Liver (tissue), 9 donors: ENCODE results near the gene INPP4A. TPM values are rescaled to one million over a fixed set of nuclear protein-coding genes. Genes with fewer than 3 reads are reported as not detected.
"Not testable (repeated sequence)": the region's sequence is repeated elsewhere in the genome, so short reads cannot be mapped to it uniquely, and the experiment has no call there.

Experiments used
- DNase-seq: peaks from one replicate; pipeline ENCODE4 v3.0.0-alpha.2; 2017; ENCODE audit warnings: low spot score
- H3K27ac ChIP-seq, 2 donors: one replicate each; pipeline ENCODE4 v1.7.0; 2013; ENCODE audit warnings: inconsistent platforms in 2 of 2, low read length in 2 of 2, control low read depth in 1 of 2, low read depth in 1 of 2, mild to moderate bottlenecking in 1 of 2
- H3K27me3 ChIP-seq, 4 donors: one replicate each; pipeline versions ENCODE4 v1.6.1 to v1.7.0; 2013; ENCODE audit warnings: low read length in 3 of 4, inconsistent platforms in 1 of 4, mild to moderate bottlenecking in 1 of 4, moderate library complexity in 1 of 4; ENCODE audit not compliant: control insufficient read depth in 4 of 4, insufficient read depth in 4 of 4
- H3K36me3 ChIP-seq, 4 donors: one replicate each; pipeline versions ENCODE4 v1.6.1 to v1.7.0; 2013; ENCODE audit warnings: low read length in 3 of 4, mild to moderate bottlenecking in 3 of 4, low read depth in 1 of 4, moderate library complexity in 1 of 4; ENCODE audit not compliant: control insufficient read depth in 4 of 4, insufficient read depth in 3 of 4
- H3K4me1 ChIP-seq, 4 donors: one replicate each; pipeline versions ENCODE4 v1.6.1 to v1.7.0; 2013; ENCODE audit warnings: low read length in 3 of 4, mild to moderate bottlenecking in 3 of 4, moderate library complexity in 1 of 4; ENCODE audit not compliant: control insufficient read depth in 4 of 4, insufficient read depth in 4 of 4
- H3K4me3 ChIP-seq, 3 donors: one replicate each; pipeline versions ENCODE4 v1.6.1 to v1.7.0; 2013; ENCODE audit warnings: low read length in 3 of 3, control low read depth in 1 of 3, low read depth in 1 of 3, mild to moderate bottlenecking in 1 of 3
- H3K9ac ChIP-seq, 2 donors: one replicate each; pipeline ENCODE4 v1.7.0; 2013; ENCODE audit warnings: low read length in 2 of 2, mild to moderate bottlenecking in 2 of 2, moderate library complexity in 2 of 2, control low read depth in 1 of 2, low read depth in 1 of 2
- H3K9me3 ChIP-seq, 4 donors: one replicate each; pipeline versions ENCODE4 v1.6.1 to v1.7.0; 2013; ENCODE audit warnings: low read length in 3 of 4; ENCODE audit not compliant: control insufficient read depth in 4 of 4
- CTCF ChIP-seq: fragments of 150-350 bp; IDR thresholded peaks from 2 replicates; pipeline ENCODE4 v1.5.1; 2017; ENCODE audit warnings: improper control_type of control experiment, low read depth, low read length; ENCODE audit not compliant: missing input control
- EGR1 ChIP-seq, 2 donors: IDR thresholded peaks; 2 replicates each; pipeline ENCODE4 v1.6.1; 2016 to 2018; ENCODE audit warnings: antibody characterized with exemption in 2 of 2, low read depth in 2 of 2
- FOXA1 ChIP-seq: IDR thresholded peaks from 2 replicates; pipeline ENCODE4 v1.6.1; 2016; ENCODE audit warnings: antibody characterized with exemption
- HNF4A ChIP-seq, 2 donors: conservative IDR thresholded peaks; 2 replicates each; pipeline ENCODE4 v1.6.1; 2016; ENCODE audit warnings: antibody characterized with exemption in 2 of 2, mild to moderate bottlenecking in 2 of 2
- MAX ChIP-seq: IDR thresholded peaks from 2 replicates; pipeline ENCODE4 v1.6.1; 2016; ENCODE audit warnings: antibody characterized with exemption
- RAD21 ChIP-seq, 2 donors: IDR thresholded peaks; 2 replicates each; pipeline ENCODE4 v1.6.1; 2016; ENCODE audit warnings: antibody characterized with exemption in 2 of 2, mild to moderate bottlenecking in 2 of 2
- REST ChIP-seq: IDR thresholded peaks from 2 replicates; pipeline ENCODE4 v1.6.1; 2016; ENCODE audit warnings: antibody characterized with exemption, mild to moderate bottlenecking
- RXRA ChIP-seq, 2 donors: IDR thresholded peaks; 2 replicates each; pipeline ENCODE4 v1.6.1; 2017 to 2018; ENCODE audit warnings: antibody characterized with exemption in 2 of 2, mild to moderate bottlenecking in 1 of 2
- TAF1 ChIP-seq: conservative IDR thresholded peaks from 2 replicates; pipeline ENCODE4 v1.6.1; 2016; ENCODE audit warnings: antibody characterized with exemption, mild to moderate bottlenecking
- YY1 ChIP-seq: IDR thresholded peaks from 2 replicates; pipeline ENCODE4 v1.6.1; 2016; ENCODE audit warnings: antibody characterized with exemption, mild to moderate bottlenecking
- WGBS: extraction: QIAGEN DNeasy Blood & Tissue Kit; methylation state at CpG from one replicate; pipeline ENCODE4 v1.1.7; 2013; 5-methylcytosine and 5-hydroxymethylcytosine counted together
- polyA plus RNA-seq, 2 donors: library from polyadenylated mRNA; stranded (reverse) in 1 of 2; unstranded in 1 of 2; fragments of 200-250 nt in 1 of 2; fragments of >200 nt in 1 of 2; fragmentation: Nextera tagmentation in 1 of 2; extraction: Ambion mirVana in 1 of 2; gene quantifications; one replicate each; pipeline versions ENCODE4 v1.2.1 to v1.2.3, GENCODE V29; 2013 to 2015
- total RNA-seq, 2 donors: library from RNA; depleted of rRNA; stranded (reverse); fragments of >200 nt; gene quantifications; one replicate each; pipeline ENCODE4 v1.2.3, GENCODE V29; 2014
- donor health status: healthy.
- donor health status: healthy.
- donor health status: healthy.
- donor health status: healthy.
- donor health status: healthy.

INPP4A gene
- total and polyA plus RNA-seq, 4 donors: 2.9 to 14.9 (median 7.2) TPM

GRCh38 chr2:98588880-98589431 is 144.3 kb downstream of the INPP4A start:
- H3K9ac ChIP-seq: no peak overlapping the region
- H3K27me3 ChIP-seq: no peaks in the 10 kb centered on the region
- no peak for TF ChIP-seq RXRA (IDR thresholded peaks at IDR 0.05)
- no peaks in the 10 kb centered on the region for H3K9me3 ChIP-seq
- no peak for DNase-seq
- peaks cover 0 to 3% (median 0%) of the 10 kb centered on the region in 4 donors for H3K36me3 ChIP-seq
- H3K27ac ChIP-seq: no peak overlapping the region
- no peak overlapping the region for H3K4me3 ChIP-seq
- WGBS: 89% methylated on average over 4 of the region's 4 CpGs
- H3K4me1 ChIP-seq: peaks cover 0 to 5% (median 2%) of the 10 kb centered on the region in 4 donors

GRCh38 chr2:98589489-98589888 is 144.8 kb downstream of the INPP4A start:
- H3K27ac ChIP-seq: no peak overlapping the region
- no peak overlapping the region for H3K9ac ChIP-seq
- no peak overlapping the region for H3K4me3 ChIP-seq
- H3K36me3 ChIP-seq: peaks cover 0 to 3% (median 0%) of the 10 kb centered on the region in 4 donors
- H3K9me3 ChIP-seq: no peaks in the 10 kb centered on the region
- TF ChIP-seq FOXA1: no peak
- no peak for TF ChIP-seq REST
- TF ChIP-seq HNF4A (conservative IDR thresholded peaks at IDR 0.05): no peak
- DNase-seq: no peak
- WGBS: 97% methylated on average over 4 of the region's 4 CpGs
- no peaks in the 10 kb centered on the region for H3K27me3 ChIP-seq
- H3K4me1 ChIP-seq: peaks cover 0 to under 1% (median 0%) of the 10 kb centered on the region in 4 donors

- no peak for DNase-seq
- H3K9me3 ChIP-seq: no peaks in the 10 kb centered on the region
- no peaks in the 10 kb centered on the region for H3K4me1 ChIP-seq
- H3K27me3 ChIP-seq: no peaks in the 10 kb centered on the region
- 98% methylated on average over 8 of the region's 8 CpGs for WGBS
- H3K4me3 ChIP-seq: no peak overlapping the region
- no peak overlapping the region for H3K9ac ChIP-seq
- peaks cover 0 to 11% (median 1%) of the 10 kb centered on the region in 4 donors for H3K36me3 ChIP-seq
- no peak overlapping the region for H3K27ac ChIP-seq
- TF ChIP-seq MAX (no peak), REST (no peak), EGR1 (IDR thresholded peaks at IDR 0.05; ENCODE audit: low read depth in 2 of 2) (no peak), TAF1 (no peak), YY1 (no peak), CTCF (no peak), RXRA (IDR thresholded peaks at IDR 0.05) (no peak), RAD21 (IDR thresholded peaks at IDR 0.05) (no peak)
Observed at GRCh38 chr2:98592565-98592964, 147.9 kb downstream of the INPP4A start.

- H3K36me3 ChIP-seq: peaks cover 2 to 27% (median 12%) of the 10 kb centered on the region in 4 donors
- not testable (repeated sequence) for H3K9me3 ChIP-seq, H3K9ac ChIP-seq, H3K27ac ChIP-seq, DNase-seq, H3K4me3 ChIP-seq, H3K27me3 ChIP-seq, H3K4me1 ChIP-seq
- WGBS: 91% methylated on average over 2 of the region's 4 CpGs
Observed at GRCh38 chr2:98594665-98595064, 150.0 kb downstream of the INPP4A start.
